Activated T-cell treated with anti-CD3 and anti-CD28 coated beads, Interleukin-2, amount 50 U/mL, for 24 hours (primary cell): ENCODE measurements around the gene DPY19L1.
"Not testable (repeated sequence)": the region's sequence is repeated elsewhere in the genome, so short reads cannot be mapped to it uniquely, and the experiment has no call there.

Experiments used
- DNase-seq: peaks from one replicate; pipeline ENCODE4 v3.0.0-alpha.2; 2020
- H3K27ac Mint-ChIP-seq: 2 replicates; pipeline ENCODE4 v1.8.0; 2020; ENCODE audit warnings: mild to moderate bottlenecking, mixed read lengths
- H3K27me3 Mint-ChIP-seq: 2 replicates; pipeline ENCODE4 v1.8.0; 2020; ENCODE audit warnings: mixed read lengths
- H3K36me3 Mint-ChIP-seq: 2 replicates; pipeline ENCODE4 v1.8.0; 2020; ENCODE audit warnings: low read depth, mixed read lengths
- H3K4me1 Mint-ChIP-seq: 2 replicates; pipeline ENCODE4 v1.8.0; 2020; ENCODE audit warnings: low read depth, mixed read lengths
- H3K4me3 Mint-ChIP-seq: 2 replicates; pipeline ENCODE4 v1.8.0; 2020; ENCODE audit warnings: mild to moderate bottlenecking, moderate library complexity, mixed read lengths
- H3K9me3 Mint-ChIP-seq: 2 replicates; pipeline ENCODE4 v1.8.0; 2020; ENCODE audit warnings: mixed read lengths

The DPY19L1 gene

DNA sequence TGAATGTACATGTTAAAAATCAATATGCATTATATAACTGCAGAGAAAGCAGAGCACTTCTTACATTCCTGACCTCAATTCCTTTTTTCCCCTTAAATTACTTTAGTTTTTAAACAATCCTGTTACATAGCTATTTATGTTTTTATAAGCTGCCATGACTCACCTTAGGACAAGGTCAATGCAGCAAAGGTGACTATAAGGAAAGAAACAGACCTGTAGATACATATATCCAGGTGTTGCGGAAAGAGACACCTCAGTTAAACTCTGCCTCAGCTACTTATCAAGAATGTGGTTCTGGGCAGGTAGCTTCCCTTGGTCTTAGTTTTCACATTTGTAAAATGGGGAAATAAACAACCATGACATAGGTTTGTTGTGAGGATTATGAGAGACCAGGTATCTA lies 105.5 kb downstream of the DPY19L1 start:
- peaks cover 18% of the 10 kb centered on the region for H3K36me3 Mint-ChIP-seq
- no peak for DNase-seq
- H3K27me3 Mint-ChIP-seq, result no peaks in the 10 kb centered on the region
- no peak overlapping the region for H3K27ac Mint-ChIP-seq
- H3K9me3 Mint-ChIP-seq, result no peaks in the 10 kb centered on the region
- no peak overlapping the region for H3K4me3 Mint-ChIP-seq
- peaks cover 5% of the 10 kb centered on the region for H3K4me1 Mint-ChIP-seq

DNA sequence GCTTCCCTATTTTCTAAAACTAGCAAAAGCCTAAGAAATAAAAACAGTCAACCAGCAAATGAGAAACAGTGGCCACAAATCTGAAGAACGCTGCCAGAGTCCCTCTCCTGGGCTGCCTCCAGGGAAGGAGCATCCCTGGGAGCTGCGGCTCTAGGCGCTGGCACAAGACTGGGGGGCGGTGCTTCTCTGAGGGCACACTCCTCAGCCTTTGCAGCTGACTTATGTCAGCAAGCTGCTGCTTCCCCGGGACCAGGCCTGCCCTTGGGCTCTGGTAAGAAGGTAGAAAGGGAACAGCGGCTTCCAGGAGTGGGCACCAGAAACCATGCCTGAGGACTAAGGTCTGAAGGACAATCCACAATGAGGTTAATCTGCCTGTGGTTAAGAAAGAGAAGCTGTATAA lies 107.5 kb downstream of the DPY19L1 start:
- H3K4me1 Mint-ChIP-seq, H3K9me3 Mint-ChIP-seq, H3K27ac Mint-ChIP-seq, H3K4me3 Mint-ChIP-seq, H3K27me3 Mint-ChIP-seq, DNase-seq: not testable (repeated sequence)
- peaks cover 18% of the 10 kb centered on the region for H3K36me3 Mint-ChIP-seq

GRCh38 chr7:34928560-34928959 lies 108.7 kb downstream of the DPY19L1 start:
- H3K27ac Mint-ChIP-seq, result no peak overlapping the region

DNA sequence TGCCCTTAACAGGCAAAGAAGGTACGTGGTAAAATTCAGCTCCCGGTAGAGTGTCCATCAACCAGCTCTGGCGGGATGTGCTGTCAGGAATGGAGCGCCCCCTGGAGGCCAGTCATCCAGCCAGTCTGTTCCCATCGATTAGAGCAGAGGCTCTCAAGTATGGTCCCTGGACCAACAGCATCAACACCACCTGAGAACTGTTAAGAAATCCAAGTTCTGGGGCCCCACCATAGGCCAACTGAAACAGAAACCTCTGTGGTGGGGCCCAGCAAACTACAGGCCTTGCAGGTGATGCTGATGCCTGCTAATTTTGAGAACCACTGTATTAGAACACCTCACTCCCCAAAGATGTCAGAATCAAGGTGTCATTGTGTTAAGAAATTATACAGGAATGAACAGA lies 109.2 kb downstream of the DPY19L1 start:
- Mint-ChIP-seq H3K36me3 (peaks cover 14% of the 10 kb centered on the region), H3K27me3 (no peaks in the 10 kb centered on the region), H3K4me1 (peaks cover 3% of the 10 kb centered on the region), H3K27ac (no peak overlapping the region), H3K9me3 (no peaks in the 10 kb centered on the region), H3K4me3 (no peak overlapping the region)
- DNase-seq, result peak; percentile 63

More at GRCh38 chr7:34928560-34928959, 108.7 kb downstream of the DPY19L1 start:
- Mint-ChIP-seq H3K36me3 (peaks cover 14% of the 10 kb centered on the region), H3K27me3 (no peaks in the 10 kb centered on the region), H3K4me3 (no peak overlapping the region), H3K9me3 (no peaks in the 10 kb centered on the region), H3K4me1 (peaks cover 3% of the 10 kb centered on the region)
- no peak for DNase-seq

DNA sequence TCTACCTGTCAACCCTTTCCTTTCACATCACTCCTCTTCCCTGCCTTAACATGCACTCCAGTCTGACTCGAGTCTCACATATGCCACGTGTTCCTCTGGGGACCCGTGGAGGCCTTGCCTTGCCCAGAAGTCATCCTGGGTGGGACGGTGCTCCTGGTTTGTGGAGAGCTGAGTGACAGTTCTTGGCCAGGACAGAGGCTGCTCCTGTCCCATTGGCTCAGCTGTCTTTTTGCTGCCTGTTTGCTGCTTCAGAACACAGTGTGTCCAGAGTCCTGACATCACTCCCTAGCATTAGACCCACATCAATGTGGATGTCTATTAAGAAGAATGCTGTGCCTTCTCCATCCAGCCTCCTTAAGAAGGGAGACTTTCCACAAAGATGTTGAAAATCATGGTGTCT lies 116.8 kb downstream of the DPY19L1 start:
- H3K9me3 Mint-ChIP-seq, H3K27ac Mint-ChIP-seq, H3K4me3 Mint-ChIP-seq, H3K4me1 Mint-ChIP-seq, DNase-seq, H3K36me3 Mint-ChIP-seq: not testable (repeated sequence)
- H3K27me3 Mint-ChIP-seq, result peaks cover 19% of the 10 kb centered on the region

- not testable (repeated sequence) for H3K9me3 Mint-ChIP-seq, H3K36me3 Mint-ChIP-seq, DNase-seq, H3K4me1 Mint-ChIP-seq, H3K4me3 Mint-ChIP-seq, H3K27ac Mint-ChIP-seq
- peaks cover 21% of the 10 kb centered on the region for H3K27me3 Mint-ChIP-seq
Observed at GRCh38 chr7:34919038-34919437, 118.2 kb downstream of the DPY19L1 start.

GRCh38 chr7:34918198-34918861 lies 119.0 kb downstream of the DPY19L1 start:
- peaks cover 27% of the 10 kb centered on the region for H3K27me3 Mint-ChIP-seq
- H3K4me1 Mint-ChIP-seq, DNase-seq, H3K4me3 Mint-ChIP-seq, H3K27ac Mint-ChIP-seq, H3K9me3 Mint-ChIP-seq, H3K36me3 Mint-ChIP-seq: not testable (repeated sequence)

- H3K4me3 Mint-ChIP-seq, result not testable (repeated sequence)
Observed at GRCh38 chr7:34917515-34917914, 119.8 kb downstream of the DPY19L1 start.

DNA sequence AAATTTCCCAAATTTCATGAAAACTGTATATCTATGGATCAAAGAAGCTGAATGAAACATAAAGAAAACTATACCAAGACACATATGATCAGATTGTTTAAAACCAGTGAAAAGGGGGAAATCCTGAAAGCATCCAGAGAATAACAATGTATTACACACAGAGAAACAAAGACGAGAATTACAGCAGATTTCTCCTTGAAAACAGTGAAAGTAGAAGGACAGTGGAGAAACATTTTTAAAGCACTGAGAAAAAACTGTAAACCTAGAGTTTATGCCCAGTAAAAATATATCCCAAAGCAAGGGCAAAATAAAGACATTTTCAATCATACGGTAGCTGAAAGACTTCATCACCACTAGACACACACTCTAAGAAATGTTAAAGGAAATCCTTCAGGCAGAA lies 121.0 kb downstream of the DPY19L1 start:
- peaks cover 2% of the 10 kb centered on the region for H3K9me3 Mint-ChIP-seq
- no peaks in the 10 kb centered on the region for H3K36me3 Mint-ChIP-seq
- peaks cover 23% of the 10 kb centered on the region for H3K27me3 Mint-ChIP-seq
- no peaks in the 10 kb centered on the region for H3K4me1 Mint-ChIP-seq
- DNase-seq, result no peak
- H3K27ac Mint-ChIP-seq, result no peak overlapping the region
- no peak overlapping the region for H3K4me3 Mint-ChIP-seq

More at GRCh38 chr7:34917515-34917914, 119.8 kb downstream of the DPY19L1 start:
- peaks cover 27% of the 10 kb centered on the region for H3K27me3 Mint-ChIP-seq
- H3K27ac Mint-ChIP-seq, DNase-seq, H3K9me3 Mint-ChIP-seq, H3K4me1 Mint-ChIP-seq, H3K36me3 Mint-ChIP-seq: not testable (repeated sequence)

DNA sequence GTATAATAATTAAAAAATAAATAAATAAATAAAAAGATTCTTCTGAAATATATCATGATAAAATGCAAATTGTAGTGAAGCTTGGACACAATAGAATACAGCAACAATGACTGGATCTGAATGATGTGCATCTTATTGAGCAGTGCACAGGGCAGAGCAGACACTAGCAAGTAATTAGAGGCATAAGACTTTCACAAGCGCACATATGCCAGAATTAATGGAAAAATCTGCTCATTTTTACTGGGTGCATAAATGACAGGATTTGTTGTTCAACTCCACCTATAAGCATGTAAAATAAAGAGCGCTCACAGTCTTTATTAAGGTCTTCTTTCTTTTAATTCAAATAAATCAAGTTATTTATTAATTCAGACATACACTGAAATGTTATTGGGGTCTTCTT lies 125.0 kb downstream of the DPY19L1 start:
- Mint-ChIP-seq H3K4me1 (no peaks in the 10 kb centered on the region), H3K4me3 (no peak overlapping the region), H3K27me3 (peaks cover 9% of the 10 kb centered on the region), H3K9me3 (peaks cover 2% of the 10 kb centered on the region), H3K27ac (no peak overlapping the region), H3K36me3 (no peaks in the 10 kb centered on the region)
- DNase-seq, result no peak

- DNase-seq, H3K4me1 Mint-ChIP-seq, H3K36me3 Mint-ChIP-seq, H3K27ac Mint-ChIP-seq, H3K9me3 Mint-ChIP-seq: not testable (repeated sequence)
- peak overlapping the region; percentile 36 for H3K4me3 Mint-ChIP-seq
- H3K27me3 Mint-ChIP-seq, result peaks cover 26% of the 10 kb centered on the region
Observed at GRCh38 chr7:34906266-34906850, 130.9 kb downstream of the DPY19L1 start.

- Mint-ChIP-seq H3K27ac (no peak overlapping the region), H3K36me3 (no peaks in the 10 kb centered on the region), H3K4me3 (no peak overlapping the region), H3K4me1 (peaks cover 6% of the 10 kb centered on the region), H3K27me3 (peaks cover 26% of the 10 kb centered on the region), H3K9me3 (no peaks in the 10 kb centered on the region)
- DNase-seq, result no peak
Observed at GRCh38 chr7:34904987-34905386, 132.3 kb downstream of the DPY19L1 start.

DNA sequence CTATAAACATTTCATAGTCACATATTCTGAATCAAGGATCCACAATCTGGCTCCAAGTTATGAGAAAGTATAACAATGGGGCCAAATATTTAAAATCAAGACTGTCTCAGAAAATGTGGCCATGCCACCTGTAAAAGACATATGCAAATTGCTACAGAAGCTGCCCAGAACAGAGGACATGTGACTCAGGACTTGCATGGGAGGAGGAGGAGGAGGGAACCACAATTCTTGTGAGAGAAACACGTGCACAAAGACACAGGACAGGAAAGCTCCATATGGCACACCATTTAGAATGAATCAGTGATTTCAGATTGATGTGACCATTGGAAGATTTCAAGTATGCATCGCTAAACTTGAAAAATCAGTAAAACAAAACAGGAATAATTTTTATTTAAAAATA lies 133.4 kb downstream of the DPY19L1 start:
- not testable (repeated sequence) for H3K9me3 Mint-ChIP-seq, H3K36me3 Mint-ChIP-seq, DNase-seq, H3K27ac Mint-ChIP-seq, H3K4me1 Mint-ChIP-seq, H3K4me3 Mint-ChIP-seq
- H3K27me3 Mint-ChIP-seq, result peaks cover 26% of the 10 kb centered on the region

DNA sequence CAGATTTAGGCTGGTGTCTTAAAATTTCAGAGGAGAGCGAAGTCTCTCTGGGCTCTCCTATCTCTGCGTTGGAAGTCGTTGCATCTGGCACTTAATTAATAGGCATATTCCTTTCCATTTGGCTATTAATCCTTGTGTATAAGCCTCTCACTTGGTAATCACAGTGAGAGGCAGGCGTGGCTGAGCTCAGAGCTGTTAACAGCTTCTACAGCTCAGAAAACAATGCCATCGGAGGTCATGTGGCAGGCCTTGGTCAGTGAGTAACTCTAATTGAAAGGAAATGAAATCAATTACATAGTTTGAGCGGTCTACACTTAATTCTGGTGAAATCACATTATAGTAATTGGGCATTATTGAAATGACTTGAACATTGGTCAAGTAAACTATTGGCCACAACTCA lies 135.1 kb downstream of the DPY19L1 start:
- H3K27me3 Mint-ChIP-seq, result peaks cover 26% of the 10 kb centered on the region
- H3K36me3 Mint-ChIP-seq, result no peaks in the 10 kb centered on the region
- H3K9me3 Mint-ChIP-seq, result no peaks in the 10 kb centered on the region
- peaks cover 6% of the 10 kb centered on the region for H3K4me1 Mint-ChIP-seq
- H3K4me3 Mint-ChIP-seq, result no peak overlapping the region
- no peak for DNase-seq
- H3K27ac Mint-ChIP-seq, result no peak overlapping the region

GRCh38 chr7:34900891-34901513 lies 136.3 kb downstream of the DPY19L1 start:
- no peak overlapping the region for H3K4me3 Mint-ChIP-seq
- DNase-seq, result no peak
- H3K9me3 Mint-ChIP-seq, result peaks cover 1% of the 10 kb centered on the region
- peaks cover 2% of the 10 kb centered on the region for H3K4me1 Mint-ChIP-seq
- H3K27me3 Mint-ChIP-seq, result peaks cover 23% of the 10 kb centered on the region
- no peak overlapping the region for H3K27ac Mint-ChIP-seq
- no peaks in the 10 kb centered on the region for H3K36me3 Mint-ChIP-seq
